Right lobe of liver (tissue), 4 donors: Measurements from ENCODE around the gene BCOR.

Source experiments
- POLR2A ChIP-seq: fragments of 450-650 bp; IDR thresholded peaks from one replicate; pipeline ENCODE4 v1.6.1; 2017; ENCODE audit warnings: antibody characterized with exemption, mild to moderate bottlenecking
- TF ChIP-seq, protein P1 (sequence below), 4 donors: fragments of 200-600 bp in 3 of 4; fragments of 450-650 bp in 1 of 4; IDR thresholded peaks; one replicate each; pipeline versions ENCODE4 v1.5.1 to v1.8.0; 2016 to 2022; ENCODE audit warnings: antibody characterized with exemption in 4 of 4, mild to moderate bottlenecking in 2 of 4
- donor health status: DM: no; HTN: no; CAD: no.
- donor health status: DM: no; HTN: no; CAD: no.
- donor health status: DM: no; HTN: yes; CAD: no.

- TF ChIP-seq POLR2A, result peak; percentile 17
- TF ChIP-seq, protein P1, sequence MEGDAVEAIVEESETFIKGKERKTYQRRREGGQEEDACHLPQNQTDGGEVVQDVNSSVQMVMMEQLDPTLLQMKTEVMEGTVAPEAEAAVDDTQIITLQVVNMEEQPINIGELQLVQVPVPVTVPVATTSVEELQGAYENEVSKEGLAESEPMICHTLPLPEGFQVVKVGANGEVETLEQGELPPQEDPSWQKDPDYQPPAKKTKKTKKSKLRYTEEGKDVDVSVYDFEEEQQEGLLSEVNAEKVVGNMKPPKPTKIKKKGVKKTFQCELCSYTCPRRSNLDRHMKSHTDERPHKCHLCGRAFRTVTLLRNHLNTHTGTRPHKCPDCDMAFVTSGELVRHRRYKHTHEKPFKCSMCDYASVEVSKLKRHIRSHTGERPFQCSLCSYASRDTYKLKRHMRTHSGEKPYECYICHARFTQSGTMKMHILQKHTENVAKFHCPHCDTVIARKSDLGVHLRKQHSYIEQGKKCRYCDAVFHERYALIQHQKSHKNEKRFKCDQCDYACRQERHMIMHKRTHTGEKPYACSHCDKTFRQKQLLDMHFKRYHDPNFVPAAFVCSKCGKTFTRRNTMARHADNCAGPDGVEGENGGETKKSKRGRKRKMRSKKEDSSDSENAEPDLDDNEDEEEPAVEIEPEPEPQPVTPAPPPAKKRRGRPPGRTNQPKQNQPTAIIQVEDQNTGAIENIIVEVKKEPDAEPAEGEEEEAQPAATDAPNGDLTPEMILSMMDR (IDR thresholded peaks at IDR 0.05), result no peak
Measured at GRCh38 chrX:40012868-40013265, 84.9 kb downstream of the BCOR start.
